OCI-LY1 (cell line): ENCODE data around the gene SPOCD1.

Experiments
- CTCF ChIP-seq: fragments of 200-600 bp; sonication (generic), shearing (Covaris generic); IDR thresholded peaks from 2 replicates; pipeline ENCODE4 v1.5.1; 2017; ENCODE audit warnings: mild to moderate bottlenecking, antibody characterized with exemption, low read length, moderate library complexity, mixed read lengths
- EZH2 ChIP-seq: fragments of 200-600 bp; sonication (generic), shearing (Covaris generic); IDR thresholded peaks from 2 replicates; pipeline ENCODE4 v1.8.0; 2017; ENCODE audit warnings: borderline replicate concordance, mixed run types, mild to moderate bottlenecking, antibody characterized with exemption, low read length, moderate library complexity, mixed read lengths

GRCh38 chr1:31791131-31791858, 24.5 kb downstream of the SPOCD1 start:
- TF ChIP-seq CTCF (no peak), EZH2 (no peak)
